Measurements from ENCODE around the gene NMUR1. TPM values are rescaled to one million over a fixed set of nuclear protein-coding genes. Genes with fewer than 3 reads are reported as not detected.
A peak's percentile ranks its signal among the peaks of the same experiment; 100 is the strongest.

NMUR1 gene
- total RNA-seq, 1 donor, result under 0.01 TPM

DNA sequence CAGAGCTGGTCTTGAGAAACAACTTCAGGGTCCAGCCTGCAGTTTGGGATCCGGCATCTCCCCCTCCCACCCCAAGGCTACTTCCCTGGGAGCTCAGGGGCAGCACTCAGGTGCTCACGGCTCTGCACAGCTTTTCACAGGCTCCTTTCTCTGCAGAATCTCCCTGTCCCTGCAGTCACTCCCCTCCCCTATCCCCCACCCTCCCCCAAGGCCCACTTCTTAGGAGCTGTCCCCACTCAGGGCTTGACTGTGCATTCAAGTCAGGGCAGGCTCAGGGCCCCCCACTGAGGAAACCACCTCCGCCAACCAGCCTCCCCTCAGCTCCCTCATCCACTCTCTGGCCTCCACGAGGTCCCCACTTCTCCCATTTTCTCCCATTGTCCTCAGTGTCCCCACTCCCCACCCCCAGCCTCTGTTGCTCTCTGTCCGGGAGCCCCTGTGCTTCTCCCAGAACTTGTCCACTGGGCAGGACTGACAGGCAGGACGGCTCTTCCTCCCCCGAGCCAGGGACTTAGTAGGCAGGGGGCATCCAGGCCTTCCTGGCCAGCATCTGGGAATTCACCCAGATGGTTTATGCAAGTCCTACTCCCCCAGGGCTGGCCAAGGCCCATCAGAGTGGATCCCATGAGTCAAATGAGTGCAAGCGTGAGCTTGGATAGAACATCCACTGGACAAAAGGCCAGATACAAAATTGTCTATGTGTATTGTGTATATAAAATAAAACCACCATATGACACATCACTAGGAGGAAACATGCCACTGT lies 7.6 kb downstream of the NMUR1 start:
- no peaks in the 10 kb centered on the region for H4K20me1 ChIP-seq (ENCODE audit: insufficient read depth, low read length)
- no peaks in the 10 kb centered on the region for H3K36me3 ChIP-seq (ENCODE audit: insufficient read depth, low read length)
- H3K9me3 ChIP-seq (ENCODE audit: low read depth, low read length), result no peaks in the 10 kb centered on the region
- H3K4me3 ChIP-seq (ENCODE audit: insufficient read depth, low read length), result no peak overlapping the region
- H3K27me3 ChIP-seq (ENCODE audit: insufficient read depth, low read length), result no peaks in the 10 kb centered on the region
- H3K4me2 ChIP-seq (ENCODE audit: insufficient read depth, low read length), result no peak overlapping the region
- H2AFZ ChIP-seq (ENCODE audit: low read length), result no peak overlapping the region
- no peaks in the 10 kb centered on the region for H3K79me2 ChIP-seq (ENCODE audit: insufficient read depth, low read length)
- peaks cover 6% of the 10 kb centered on the region for H3K4me1 ChIP-seq (ENCODE audit: insufficient read depth, low read length)
- no peak overlapping the region for H3K27ac ChIP-seq (ENCODE audit: low read depth, low read length)
- TF ChIP-seq, protein P1, sequence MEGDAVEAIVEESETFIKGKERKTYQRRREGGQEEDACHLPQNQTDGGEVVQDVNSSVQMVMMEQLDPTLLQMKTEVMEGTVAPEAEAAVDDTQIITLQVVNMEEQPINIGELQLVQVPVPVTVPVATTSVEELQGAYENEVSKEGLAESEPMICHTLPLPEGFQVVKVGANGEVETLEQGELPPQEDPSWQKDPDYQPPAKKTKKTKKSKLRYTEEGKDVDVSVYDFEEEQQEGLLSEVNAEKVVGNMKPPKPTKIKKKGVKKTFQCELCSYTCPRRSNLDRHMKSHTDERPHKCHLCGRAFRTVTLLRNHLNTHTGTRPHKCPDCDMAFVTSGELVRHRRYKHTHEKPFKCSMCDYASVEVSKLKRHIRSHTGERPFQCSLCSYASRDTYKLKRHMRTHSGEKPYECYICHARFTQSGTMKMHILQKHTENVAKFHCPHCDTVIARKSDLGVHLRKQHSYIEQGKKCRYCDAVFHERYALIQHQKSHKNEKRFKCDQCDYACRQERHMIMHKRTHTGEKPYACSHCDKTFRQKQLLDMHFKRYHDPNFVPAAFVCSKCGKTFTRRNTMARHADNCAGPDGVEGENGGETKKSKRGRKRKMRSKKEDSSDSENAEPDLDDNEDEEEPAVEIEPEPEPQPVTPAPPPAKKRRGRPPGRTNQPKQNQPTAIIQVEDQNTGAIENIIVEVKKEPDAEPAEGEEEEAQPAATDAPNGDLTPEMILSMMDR (IDR thresholded peaks at IDR 0.05; ENCODE audit: extremely low read depth, low read depth, low read length), result no peak
- DNase-seq (ENCODE audit: insufficient read length, low spot score, missing footprints), result peak; percentile 87

DNA sequence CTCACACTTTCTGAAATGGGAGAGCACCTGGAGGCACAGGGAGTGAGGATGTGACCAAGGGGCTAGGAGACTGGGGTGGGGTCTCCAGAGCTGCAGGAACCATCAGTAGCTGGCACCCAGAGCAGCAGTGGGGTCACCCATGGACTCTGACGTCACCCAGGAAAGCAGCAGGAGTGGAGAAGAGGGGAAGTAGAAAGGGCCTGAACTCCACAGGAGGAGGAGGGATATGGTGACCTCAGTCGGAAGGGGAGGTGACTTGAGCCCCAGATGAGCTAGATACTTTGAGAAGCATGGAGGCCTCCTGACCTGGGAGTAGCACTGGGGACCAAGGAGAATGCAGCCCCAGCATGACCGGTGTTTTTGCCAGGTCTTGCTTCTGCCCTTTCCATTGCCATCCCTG lies 8.8 kb downstream of the NMUR1 start:
- Histone ChIP-seq H4K20me1 (ENCODE audit: insufficient read depth, low read length) (no peaks in the 10 kb centered on the region), H3K9me3 (ENCODE audit: low read depth, low read length) (no peaks in the 10 kb centered on the region), H3K36me3 (ENCODE audit: insufficient read depth, low read length) (no peaks in the 10 kb centered on the region), H3K27me3 (ENCODE audit: insufficient read depth, low read length) (no peaks in the 10 kb centered on the region), H2AFZ (ENCODE audit: low read length) (no peak overlapping the region), H3K27ac (ENCODE audit: low read depth, low read length) (no peak overlapping the region), H3K4me3 (ENCODE audit: insufficient read depth, low read length) (no peak overlapping the region), H3K4me2 (ENCODE audit: insufficient read depth, low read length) (no peak overlapping the region), H3K4me1 (ENCODE audit: insufficient read depth, low read length) (peaks cover 6% of the 10 kb centered on the region), H3K79me2 (ENCODE audit: insufficient read depth, low read length) (no peaks in the 10 kb centered on the region)
- TF ChIP-seq, protein P1 (IDR thresholded peaks at IDR 0.05; ENCODE audit: extremely low read depth, low read depth, low read length), result no peak
- DNase-seq (ENCODE audit: insufficient read length, low spot score, missing footprints), result peak; percentile 29

DNA sequence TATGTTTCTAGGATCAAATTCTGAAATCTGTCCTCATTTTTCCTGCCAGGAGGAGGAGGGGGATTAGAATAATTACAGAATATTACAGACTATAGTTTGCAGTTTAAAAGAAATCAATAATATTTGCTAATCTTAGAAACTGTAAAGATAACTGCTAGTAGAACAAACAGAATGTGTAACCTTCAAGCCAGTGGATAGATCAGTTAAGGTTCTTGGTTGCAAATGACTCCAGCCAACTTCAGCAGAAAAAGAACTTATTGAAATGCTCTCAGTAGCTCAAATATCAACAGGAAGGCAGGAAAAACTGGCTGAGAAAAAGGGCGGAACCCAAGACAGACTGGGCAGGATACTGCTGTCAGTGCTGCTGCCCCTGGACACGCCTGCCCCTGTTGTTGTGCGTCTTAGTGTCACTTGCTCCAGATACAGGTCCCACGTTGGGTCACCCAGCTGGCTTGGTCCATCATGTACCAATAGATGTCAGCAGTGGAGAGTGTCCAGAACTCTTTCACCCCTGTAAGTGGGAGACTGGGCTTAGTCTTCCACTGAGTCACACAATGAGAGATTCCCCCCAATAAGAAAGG lies 10.2 kb downstream of the NMUR1 start:
- H3K27ac ChIP-seq (ENCODE audit: low read depth, low read length), result no peak overlapping the region
- H3K9me3 ChIP-seq (ENCODE audit: low read depth, low read length), result no peaks in the 10 kb centered on the region
- no peaks in the 10 kb centered on the region for H3K36me3 ChIP-seq (ENCODE audit: insufficient read depth, low read length)
- no peak overlapping the region for H2AFZ ChIP-seq (ENCODE audit: low read length)
- H3K27me3 ChIP-seq (ENCODE audit: insufficient read depth, low read length), result no peaks in the 10 kb centered on the region
- H3K4me3 ChIP-seq (ENCODE audit: insufficient read depth, low read length), result no peak overlapping the region
- TF ChIP-seq, protein P1 (IDR thresholded peaks at IDR 0.05; ENCODE audit: extremely low read depth, low read depth, low read length), result no peak
- H3K4me2 ChIP-seq (ENCODE audit: insufficient read depth, low read length), result no peak overlapping the region
- no peaks in the 10 kb centered on the region for H3K79me2 ChIP-seq (ENCODE audit: insufficient read depth, low read length)
- peaks cover 7% of the 10 kb centered on the region for H3K4me1 ChIP-seq (ENCODE audit: insufficient read depth, low read length)
- peak; percentile 49 for DNase-seq (ENCODE audit: insufficient read length, low spot score, missing footprints)
- no peaks in the 10 kb centered on the region for H4K20me1 ChIP-seq (ENCODE audit: insufficient read depth, low read length)

DNA sequence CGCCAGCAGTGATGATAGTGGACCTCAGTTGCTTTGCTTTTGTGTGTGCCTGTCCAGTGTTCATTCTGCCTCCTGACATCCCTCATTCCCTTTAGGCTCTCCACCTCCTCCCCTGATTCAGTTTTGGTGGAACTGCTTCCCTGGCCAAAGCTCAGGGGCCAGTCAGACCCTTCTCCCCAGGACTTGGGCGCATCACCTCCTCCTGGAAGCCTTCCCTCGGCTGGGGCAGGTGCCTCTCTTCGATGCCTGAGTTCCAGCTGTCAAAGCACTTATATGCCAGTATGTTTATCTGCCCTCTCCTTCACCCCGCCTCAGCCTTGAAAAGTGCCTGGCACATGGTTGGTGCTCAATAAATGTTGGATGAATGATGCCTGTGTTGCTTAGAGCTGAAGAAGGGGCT lies 11.5 kb downstream of the NMUR1 start:
- TF ChIP-seq, protein P1 (IDR thresholded peaks at IDR 0.05; ENCODE audit: extremely low read depth, low read depth, low read length), result no peak
- no peak overlapping the region for H3K27ac ChIP-seq (ENCODE audit: low read depth, low read length)

More for the DNA sequence above, 11.5 kb downstream of the NMUR1 start:
- Histone ChIP-seq H3K9me3 (ENCODE audit: low read depth, low read length) (no peaks in the 10 kb centered on the region), H3K4me2 (ENCODE audit: insufficient read depth, low read length) (no peak overlapping the region), H3K79me2 (ENCODE audit: insufficient read depth, low read length) (no peaks in the 10 kb centered on the region), H3K27me3 (ENCODE audit: insufficient read depth, low read length) (no peaks in the 10 kb centered on the region), H3K4me3 (ENCODE audit: insufficient read depth, low read length) (no peak overlapping the region), H2AFZ (ENCODE audit: low read length) (no peak overlapping the region), H3K4me1 (ENCODE audit: insufficient read depth, low read length) (peaks cover 14% of the 10 kb centered on the region), H4K20me1 (ENCODE audit: insufficient read depth, low read length) (no peaks in the 10 kb centered on the region), H3K36me3 (ENCODE audit: insufficient read depth, low read length) (no peaks in the 10 kb centered on the region)
- DNase-seq (ENCODE audit: insufficient read length, low spot score, missing footprints), result no peak
